NCI-H187 (cell line): ENCODE data around the gene AGAP2.
"Not testable (repeated sequence)": the region's sequence is repeated elsewhere in the genome, so short reads cannot be mapped to it uniquely, and the experiment has no call there.

Source experiments
- DNase-seq, 2 experiments: peaks; one replicate each; lab custom pipeline; 2025; lab: John Stamatoyannopoulos, UW

AGAP2 gene

DNA sequence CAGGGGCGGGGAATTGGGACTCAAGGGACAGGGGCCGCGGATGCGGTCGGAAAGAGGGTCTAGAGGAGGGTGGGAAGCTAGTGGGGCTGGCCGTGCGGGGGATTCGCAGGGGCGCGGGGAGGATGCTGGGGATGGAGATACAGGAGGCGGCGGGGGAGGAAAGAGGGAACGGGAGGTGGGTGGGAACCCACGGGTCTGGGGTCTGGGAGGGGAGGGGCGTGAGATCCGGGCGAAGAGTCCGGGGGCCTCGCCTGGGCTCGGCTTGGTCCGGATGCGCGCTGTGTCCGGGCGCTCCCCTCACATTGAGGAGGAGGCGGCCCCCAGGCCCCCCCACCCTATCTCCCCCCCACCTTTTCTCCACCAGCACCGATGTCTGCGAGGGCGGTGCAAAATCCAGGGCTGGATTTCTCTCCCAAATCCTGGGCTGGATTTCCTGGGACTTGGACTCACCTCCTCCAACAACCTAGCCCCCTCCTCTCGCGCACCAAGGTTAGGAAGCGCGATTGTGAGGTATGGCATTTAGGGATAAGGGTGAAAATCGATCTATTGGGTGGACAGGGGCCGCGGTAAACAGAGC, at the start of gene AGAP2:
TSS of gene AGAP2 (minus strand) at position 82 of the 577 bp plus-strand sequence. CDS start 496 bp downstream, outside the sequence.
- DNase-seq = no peak

DNA sequence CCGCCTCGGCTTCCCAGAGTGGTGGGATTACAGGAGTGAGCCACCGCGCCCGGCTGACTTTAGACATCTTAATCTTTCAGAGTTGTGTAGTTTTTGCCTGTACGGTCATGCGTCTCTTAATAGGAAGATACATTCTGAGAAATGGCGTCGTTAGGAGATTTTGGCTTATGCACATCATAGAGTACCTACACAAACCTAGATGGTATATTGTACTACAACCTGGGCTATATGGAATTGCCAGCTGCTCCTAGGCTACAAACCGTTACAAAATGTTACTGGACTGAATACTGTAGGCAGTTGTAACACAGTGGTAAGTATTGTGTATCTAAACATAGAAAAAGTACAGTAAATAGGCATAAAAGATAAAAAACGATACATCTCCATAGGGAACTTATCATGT, 45.3 kb upstream of the AGAP2 start:
- no peak for DNase-seq

DNA sequence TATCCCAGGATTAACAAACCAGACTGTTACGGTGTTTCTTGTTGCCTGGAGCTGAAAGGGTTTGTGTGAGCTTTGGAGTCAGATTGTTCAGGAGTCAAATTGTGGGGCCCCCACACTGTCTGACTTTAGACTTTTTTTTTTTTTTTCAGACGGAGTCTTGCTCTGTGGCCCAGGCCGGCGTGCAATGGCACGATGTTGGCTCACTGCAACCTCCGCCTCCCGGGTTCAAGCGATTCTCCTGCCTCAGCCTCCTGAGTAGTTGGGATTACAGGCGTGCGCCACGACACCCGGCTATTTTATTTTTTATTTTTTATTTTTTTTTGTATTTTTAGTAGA, 44.9 kb upstream of the AGAP2 start:
- no peak for DNase-seq

DNA sequence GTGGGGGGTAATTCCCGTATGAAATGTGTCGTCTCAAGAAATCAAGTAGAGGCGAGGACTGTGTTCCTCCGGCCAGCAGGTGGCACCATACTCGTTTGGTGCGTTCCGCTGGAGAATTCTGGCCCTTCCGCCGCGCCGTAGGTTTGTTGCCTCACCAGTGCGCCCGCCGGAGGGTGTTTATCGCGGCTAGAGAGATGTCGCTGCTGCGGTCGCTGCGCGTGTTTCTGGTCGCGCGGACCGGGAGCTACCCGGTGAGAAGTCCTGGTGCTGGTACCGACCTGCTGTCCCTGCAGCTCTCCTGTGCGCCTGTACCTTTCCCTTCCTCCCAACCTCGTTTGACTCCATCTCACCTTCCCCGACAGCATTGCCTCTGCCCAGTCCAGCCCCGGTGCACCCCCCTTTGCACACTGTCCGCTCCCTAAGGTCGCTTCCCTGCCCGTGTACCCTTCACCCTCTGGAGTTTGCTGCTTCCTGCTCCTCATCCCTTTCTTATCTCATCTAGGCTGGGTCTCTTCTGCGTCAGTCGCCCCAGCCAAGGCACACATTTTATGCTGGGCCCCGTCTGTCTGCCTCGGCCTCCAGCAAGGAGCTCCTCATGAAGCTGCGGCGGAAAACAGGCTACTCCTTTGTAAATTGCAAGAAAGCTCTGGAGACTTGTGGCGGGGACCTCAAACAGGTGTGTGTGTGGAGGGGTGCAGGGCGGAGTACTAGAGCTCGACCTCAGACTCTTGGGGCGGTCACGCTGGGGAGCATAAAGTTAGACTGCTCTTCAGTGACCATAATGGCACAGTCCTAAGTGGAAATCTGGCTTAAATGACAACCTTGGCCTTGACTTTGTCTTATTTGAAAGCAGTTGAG, 44.3 kb upstream of the AGAP2 start, which contains the start of gene TSFM:
TSS of gene TSFM (plus strand) at position 180 of the 858 bp plus-strand sequence. CDS start at position 195, 15 bp downstream.
- DNase-seq = peak; percentile 90 to 93

DNA sequence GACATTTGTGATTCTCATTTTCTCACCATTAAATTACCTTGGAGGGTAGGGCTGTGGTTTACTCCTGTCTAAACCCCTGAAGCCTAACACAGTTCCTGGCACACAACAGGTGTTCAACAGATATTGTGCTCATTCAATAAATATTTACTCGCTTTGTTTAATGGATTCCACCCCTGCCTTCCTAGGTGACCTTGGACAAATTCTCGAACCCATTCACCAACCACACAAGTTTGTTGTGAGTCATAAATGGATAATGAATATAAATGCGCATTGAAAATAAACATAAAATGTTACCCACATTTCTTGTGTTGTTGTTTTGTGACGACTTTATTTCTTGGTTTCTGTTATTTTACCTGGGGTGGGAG, 43.7 kb upstream of the AGAP2 start:
- no peak for DNase-seq

DNA sequence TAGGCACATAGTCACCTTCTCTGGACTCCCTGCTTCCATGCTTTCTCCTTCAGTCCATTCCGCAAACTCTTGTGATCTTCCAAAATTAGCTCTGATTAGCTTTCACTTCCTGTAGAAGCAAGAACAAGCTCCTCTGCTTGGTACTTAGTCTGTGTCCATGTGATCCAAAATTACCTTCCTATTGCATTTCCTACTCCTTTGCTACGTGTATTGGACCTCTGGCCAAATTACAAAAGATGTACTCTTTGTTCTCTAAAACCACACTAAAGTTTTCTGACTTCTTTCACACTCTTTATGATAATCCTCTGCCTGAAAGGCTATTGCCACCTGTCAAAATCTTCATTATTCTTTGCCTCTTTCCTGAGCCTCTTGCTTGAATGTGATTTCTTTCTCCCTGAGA, 43.3 kb upstream of the AGAP2 start:
- no peak for DNase-seq

DNA sequence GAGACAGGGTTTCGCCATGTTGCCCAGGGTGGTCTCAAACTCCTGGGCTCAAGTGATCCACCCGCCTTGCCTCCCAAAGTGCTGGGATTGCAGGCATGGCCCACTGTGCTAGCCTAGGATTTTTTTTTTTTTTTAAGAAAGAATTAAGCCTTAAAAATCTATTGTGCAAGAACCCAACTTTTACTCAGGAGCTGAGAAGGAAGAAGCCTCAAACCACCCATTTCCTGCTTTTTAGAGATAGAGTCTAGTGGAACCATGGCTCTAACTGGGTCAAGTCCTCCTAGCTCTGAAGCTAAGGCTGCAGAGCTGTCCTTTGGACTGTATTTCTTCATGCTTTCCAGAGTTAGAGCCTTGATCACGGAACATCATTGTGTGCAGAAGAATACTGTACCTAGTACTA, 42.7 kb upstream of the AGAP2 start:
- DNase-seq = no peak

DNA sequence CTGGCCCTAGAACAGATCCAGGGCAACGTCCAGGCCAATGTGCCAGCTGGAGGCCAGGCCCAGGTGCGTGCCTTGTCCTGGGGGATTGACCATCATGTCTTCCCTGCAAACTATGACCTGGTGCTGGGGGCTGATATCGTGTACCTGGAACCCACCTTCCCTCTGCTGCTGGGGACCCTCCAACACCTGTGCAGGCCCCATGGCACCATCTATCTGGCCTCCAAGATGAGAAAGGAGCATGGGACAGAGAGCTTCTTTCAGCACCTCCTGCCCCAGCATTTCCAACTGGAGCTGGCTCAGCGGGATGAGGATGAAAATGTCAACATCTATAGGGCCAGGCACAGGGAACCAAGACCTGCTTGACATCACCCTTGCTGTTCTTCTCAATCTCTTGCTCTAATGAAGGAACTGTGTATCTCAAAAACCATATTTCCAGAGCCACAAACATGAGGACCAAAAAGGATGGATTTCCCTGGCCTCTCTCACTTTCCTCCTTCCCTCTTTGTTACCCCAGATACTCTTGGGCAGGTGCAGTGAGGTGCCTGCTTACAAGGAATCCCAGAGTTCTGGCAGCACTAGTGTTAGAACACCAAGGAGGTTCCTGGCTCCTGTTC, 41.8 kb upstream of the AGAP2 start:
- no peak for DNase-seq

DNA sequence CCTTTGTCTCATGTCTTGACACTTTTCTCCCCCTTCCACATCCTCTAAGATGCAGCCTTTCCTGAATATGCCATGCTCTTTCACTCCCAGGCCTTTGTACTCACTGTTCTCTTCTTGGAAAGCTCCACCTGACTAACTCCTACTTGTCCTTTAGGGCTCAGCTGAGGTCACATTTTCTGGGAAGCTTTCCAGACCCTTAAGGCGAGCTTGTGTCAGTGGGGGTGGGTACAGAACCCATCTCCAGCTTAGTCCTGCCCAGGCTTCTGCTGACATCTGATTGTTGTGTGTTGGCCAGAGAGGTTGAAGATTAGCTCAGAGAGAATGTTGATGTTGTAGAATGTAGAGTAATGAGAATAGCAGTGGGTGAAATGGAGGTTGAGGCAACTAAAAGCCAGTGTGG, 41.2 kb upstream of the AGAP2 start:
- DNase-seq = no peak

DNA sequence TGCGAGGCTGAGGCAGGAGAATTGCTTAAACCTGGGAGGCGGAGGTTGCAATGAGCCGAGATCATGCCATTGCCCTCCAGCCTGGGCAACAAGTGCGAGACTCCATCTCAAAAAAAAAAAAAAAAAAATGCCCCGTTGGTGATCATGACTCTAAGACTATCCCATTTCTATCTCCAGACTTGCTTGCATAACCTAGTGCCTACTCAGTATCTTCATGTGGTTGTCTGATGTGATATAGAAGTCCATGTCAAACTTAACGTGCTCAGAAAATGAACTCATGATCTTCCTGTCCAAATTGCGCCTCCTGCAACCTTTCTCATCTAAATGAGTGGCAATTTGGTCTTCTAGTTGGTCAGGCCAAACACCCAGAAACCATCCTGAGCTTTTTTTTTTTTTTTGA, 39.4 kb upstream of the AGAP2 start:
- no peak for DNase-seq

DNA sequence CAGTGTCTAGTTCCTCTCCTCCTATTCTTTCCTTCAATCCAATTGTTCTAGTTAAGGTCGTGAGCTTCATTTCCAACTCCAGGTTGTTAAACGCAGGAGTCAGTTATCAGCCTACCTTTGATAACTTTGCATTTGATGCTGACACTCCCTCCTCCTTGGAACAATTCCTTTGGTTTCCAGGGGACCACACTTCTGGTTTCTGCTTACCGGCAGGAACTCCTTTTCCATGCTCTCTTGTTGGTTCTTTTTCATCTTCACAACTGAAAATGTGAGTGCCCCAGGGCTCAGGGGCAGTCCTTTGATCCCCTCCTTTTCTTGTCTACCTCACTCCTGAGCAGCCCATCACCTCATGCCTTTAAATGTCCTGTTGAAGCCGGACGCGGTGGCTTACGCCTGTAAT, 38.8 kb upstream of the AGAP2 start:
- no peak for DNase-seq

DNA sequence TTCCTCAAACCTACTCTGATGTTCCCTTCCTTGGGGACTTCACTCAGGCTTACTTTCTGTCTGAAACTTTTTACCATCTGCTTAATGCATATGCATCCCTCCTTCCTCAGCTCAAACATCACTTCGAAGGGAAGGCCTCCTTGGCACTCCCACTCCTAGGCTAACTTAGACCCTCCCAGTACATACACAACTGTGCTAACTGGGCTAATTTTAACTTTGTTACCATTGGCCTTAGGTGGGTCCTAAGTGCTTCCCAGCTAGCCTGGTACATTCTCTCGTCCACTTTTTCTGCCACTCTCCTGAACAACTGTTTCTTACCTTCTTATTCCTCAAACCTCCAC, 37.7 kb upstream of the AGAP2 start:
- no peak for DNase-seq

DNA sequence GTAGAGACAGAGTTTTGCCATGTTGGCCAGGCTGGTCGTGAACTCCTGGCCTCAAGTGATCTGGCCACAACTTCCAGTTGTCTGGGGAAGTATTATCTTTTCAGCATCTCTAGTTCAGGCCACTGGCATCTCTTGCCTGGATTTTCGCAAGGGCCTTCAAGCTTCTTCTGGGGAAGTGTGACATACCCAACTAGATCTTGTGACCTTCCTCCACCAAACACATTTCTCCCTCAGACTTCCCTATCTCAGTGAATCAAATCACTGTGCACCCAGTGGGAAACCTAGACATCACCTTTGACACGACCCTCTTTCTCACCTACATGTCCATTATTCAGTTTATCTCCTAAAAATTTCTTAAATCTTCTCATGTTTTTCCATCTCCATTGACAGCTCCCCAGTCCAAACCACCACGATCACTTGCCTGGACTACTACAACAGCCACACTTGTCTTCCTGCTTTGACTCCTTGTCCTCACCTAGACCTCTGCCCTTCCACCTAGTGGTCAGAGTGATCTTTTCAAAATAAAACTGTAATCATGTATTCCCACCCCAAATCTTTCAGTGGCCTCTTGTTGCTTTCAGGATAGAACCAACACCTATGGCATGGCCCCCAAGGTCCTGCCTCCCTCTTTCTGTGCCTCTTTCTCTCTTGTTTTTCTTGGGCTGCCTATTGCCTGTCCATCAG, 37.2 kb upstream of the AGAP2 start:
- no peak for DNase-seq

DNA sequence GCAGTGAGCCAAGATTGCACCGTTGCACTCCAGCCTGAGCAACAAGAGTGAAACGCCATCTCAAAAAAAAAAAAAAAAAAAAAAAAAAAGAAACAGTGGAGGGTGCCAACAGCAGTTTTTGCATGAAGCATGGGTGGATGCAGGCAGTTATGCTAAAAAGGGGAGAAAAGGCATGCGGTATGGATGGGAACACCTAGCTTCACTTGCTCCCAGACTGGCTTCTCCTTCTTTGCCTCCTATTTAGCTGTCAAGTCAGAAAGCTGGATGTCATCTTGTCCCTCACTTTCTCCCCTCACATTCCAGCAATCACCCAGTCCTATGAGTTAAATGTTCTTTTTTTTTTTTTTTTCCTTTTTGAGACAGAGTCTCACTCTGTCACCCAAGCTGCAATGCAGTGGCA, 36.5 kb upstream of the AGAP2 start:
- DNase-seq = no peak

DNA sequence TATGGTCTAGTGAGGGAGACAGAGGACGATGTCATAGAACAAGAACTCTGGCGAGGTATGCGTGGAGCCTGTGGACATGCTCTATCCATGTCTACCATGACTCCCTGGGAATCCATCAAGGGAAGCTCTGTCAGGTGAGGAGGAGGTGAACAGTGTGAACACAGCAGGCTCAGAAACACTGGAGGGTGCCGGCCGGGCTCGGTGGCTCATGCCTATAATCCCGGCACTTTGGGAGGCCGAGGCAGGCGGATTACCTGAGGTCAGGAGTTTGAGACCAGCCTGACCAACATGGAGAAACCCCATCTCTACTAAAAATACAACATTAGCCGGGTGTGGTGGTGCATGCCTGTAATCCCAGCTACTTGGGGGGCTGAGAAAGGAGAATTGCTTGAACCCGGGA, 36.1 kb upstream of the AGAP2 start:
- not testable (repeated sequence) for DNase-seq

DNA sequence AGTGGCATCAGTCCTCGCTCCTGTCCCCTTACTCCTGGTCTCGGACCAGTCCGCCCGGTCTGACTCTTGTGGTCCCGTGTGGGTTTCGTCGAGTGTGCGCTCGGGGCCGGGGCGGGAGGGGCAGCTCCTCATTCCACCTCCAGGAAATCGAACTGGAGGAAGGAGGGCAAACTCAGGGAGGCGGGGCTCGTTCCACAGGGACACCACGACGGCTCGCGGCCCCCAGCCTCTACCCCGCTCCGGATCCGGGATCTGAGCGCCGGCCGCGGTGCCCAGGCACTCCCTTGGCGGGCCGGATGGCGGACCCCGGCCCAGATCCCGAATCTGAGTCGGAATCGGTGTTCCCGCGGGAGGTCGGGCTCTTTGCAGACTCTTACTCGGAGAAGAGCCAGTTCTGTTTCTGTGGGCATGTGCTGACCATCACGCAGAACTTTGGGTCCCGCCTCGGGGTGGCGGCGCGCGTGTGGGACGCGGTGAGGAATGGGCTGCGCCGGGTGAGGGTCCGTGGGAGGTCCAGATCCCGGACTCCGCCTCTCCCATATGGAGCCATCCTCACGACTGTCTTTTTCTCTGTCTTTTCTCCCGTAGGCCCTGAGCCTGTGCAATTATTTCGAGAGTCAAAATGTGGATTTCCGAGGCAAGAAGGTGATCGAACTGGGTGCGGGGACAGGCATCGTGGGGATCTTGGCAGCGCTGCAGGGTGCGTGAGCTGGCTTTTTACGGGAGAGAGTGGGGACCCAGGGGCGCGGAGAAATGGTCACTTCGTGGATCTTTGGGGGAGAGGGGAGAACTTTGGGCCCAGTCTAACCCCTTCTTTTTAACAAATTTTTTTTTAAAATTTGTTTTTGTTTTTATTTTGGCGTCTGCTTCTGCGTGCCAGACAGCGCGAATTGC, 34.1 kb upstream of the AGAP2 start, which contains the start of gene EEF1AKMT3:
TSS of gene EEF1AKMT3 (plus strand) at position 186 of the 894 bp plus-strand sequence. CDS start at position 297, 111 bp downstream.
- no peak for DNase-seq

DNA sequence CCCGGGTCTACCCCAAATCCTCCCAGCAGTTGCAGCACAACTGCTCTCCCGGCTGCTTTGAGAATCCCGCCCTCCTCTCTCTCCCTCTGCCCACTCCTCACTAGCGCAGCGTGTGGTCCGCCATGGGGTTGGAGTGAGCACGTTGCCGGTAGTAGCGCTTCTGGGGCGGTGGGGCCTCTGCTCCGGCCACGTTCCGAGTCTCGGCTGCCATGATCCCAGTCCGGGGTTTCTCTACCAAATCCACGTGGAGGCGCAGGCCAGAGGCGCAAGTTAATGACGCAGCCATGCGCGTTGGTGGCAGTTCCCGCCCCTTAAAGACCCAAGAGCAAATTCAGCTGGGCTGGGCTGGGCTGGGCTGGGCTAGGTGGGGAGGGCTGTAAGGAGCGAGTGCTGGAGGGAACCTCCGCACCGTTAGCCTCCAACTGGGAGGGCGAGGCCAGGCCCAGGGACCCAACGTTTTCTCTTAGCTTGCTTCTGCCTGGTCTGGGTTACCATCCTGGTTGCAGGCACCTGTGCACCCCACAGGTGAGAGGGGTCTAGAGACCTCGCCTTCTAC, 33.4 kb upstream of the AGAP2 start, which contains the start of gene METTL1:
TSS of gene METTL1 (minus strand) at position 233 of the 556 bp plus-strand sequence. CDS start at position 211, 22 bp downstream.
- DNase-seq = peak; percentile 92 to 95

DNA sequence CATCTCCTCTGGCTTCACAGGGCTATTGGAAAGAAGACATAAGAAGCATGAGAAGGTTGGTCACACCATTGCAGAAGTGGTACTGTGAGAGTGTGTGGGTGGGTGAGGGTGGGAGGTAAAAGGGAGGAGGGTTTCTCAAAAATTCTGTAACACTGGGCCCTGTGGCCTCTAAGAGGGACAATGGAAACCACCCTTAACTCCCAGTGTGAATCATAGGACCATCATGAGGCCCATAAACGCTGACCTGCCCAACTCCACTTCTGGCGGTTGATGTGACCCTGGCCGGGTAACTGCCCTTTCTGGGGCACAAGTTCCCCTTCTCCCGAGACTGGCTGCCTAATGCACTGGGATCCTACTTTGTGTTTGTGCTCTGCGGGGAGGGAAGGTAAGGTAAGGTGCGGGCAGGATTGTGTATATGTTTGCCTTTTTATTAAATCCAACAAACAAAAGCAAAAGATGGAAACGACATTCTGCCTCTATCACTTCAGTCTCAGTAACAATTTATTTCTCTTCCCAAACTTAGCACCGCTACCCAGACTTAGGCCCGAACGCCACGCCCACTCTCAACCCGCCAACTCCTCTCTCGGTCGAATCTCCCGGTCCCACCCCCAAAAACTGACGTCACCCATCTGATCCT, 32.8 kb upstream of the AGAP2 start:
- DNase-seq = peak in 1 of 2 experiments; percentile 86

DNA sequence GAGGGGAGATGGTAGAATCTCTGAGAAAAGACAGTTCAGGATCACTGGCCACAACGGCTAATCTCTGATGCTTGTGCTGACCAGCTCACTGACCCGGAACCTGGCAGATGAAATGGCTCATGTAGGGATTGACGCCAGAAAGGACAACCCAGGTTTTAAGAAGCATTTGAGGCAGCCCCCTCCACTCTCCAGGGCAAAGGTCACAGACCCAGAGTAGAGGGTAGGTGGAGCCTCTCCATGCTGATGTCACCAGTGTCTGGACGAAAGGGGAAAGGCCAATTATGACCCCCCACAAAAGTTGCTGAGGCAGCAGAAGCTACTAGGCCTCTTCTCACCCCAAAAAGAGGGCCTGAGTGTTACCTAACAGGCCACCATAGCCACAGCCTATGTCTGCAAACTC, 32.2 kb upstream of the AGAP2 start:
- no peak for DNase-seq

DNA sequence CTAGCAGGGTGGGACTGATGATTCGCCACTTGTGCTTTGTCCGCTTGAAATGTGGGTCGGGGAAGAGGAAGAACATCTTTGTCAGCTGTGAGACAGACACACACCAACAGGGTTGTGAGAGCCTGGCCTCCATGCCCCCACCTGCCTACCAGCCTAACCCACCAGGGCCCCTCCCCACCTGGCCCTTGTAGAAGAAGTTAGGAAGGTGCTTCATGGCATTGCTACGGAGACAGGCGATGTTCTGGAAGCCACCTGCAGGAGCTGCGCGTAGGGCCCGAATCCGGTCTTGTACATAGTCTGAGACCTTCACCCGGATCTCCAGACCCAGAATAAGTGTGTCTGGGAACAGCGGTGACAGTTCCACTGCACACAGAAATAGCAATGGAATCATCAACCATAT, 31.1 kb upstream of the AGAP2 start:
- DNase-seq = no peak

DNA sequence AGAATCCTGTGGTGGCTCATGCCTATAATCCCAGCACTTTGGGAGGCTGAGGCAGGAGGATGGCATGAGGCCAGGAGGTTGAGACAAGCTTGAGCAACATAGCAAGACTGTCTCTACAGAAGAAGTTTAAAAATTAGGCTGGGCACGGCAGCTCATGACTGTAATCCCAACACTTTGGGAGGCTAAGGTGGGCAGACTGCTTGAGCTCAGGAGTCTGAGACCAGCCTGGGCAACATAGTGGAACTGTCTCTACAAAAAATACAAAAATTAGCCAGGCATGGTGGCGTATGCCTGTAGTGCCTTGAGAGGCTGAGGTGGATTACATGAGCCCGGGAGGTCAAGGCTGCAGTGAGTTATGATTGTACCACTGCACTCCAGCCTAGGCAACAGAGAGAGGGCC, 29.3 kb upstream of the AGAP2 start:
- no peak for DNase-seq
